GM12873 (cell line): Measurements from ENCODE around the gene ERO1B.

Experiments
- CTCF ChIP-seq: IDR thresholded peaks from 2 replicates; pipeline ENCODE4 v1.5.1; 2012; ENCODE audit warnings: low read depth, mild to moderate bottlenecking, moderate library complexity, low read length, control low read depth; ENCODE audit not compliant: insufficient read depth; ENCODE audit errors: missing control alignments

Gene ERO1B

GRCh38 chr1:236261033-236261432 lies 20.7 kb downstream of the ERO1B start:
- no peak for TF ChIP-seq CTCF

- TF ChIP-seq CTCF = no peak
These were observed 22.7 kb downstream of the ERO1B start for GRCh38 chr1:236259043-236259442.

GRCh38 chr1:236258114-236258622 lies 23.6 kb downstream of the ERO1B start:
- TF ChIP-seq CTCF = no peak

GRCh38 chr1:236257216-236257615 lies 24.5 kb downstream of the ERO1B start:
- TF ChIP-seq CTCF = no peak

GRCh38 chr1:236253918-236254637 lies 27.7 kb downstream of the ERO1B start:
- no peak for TF ChIP-seq CTCF

- TF ChIP-seq CTCF = no peak
These were observed 28.6 kb downstream of the ERO1B start for GRCh38 chr1:236253119-236253518.

GRCh38 chr1:236251587-236251986 lies 30.2 kb downstream of the ERO1B start:
- no peak for TF ChIP-seq CTCF
